ENCODE results near the gene CLEC20A.

Gene CLEC20A

DNA sequence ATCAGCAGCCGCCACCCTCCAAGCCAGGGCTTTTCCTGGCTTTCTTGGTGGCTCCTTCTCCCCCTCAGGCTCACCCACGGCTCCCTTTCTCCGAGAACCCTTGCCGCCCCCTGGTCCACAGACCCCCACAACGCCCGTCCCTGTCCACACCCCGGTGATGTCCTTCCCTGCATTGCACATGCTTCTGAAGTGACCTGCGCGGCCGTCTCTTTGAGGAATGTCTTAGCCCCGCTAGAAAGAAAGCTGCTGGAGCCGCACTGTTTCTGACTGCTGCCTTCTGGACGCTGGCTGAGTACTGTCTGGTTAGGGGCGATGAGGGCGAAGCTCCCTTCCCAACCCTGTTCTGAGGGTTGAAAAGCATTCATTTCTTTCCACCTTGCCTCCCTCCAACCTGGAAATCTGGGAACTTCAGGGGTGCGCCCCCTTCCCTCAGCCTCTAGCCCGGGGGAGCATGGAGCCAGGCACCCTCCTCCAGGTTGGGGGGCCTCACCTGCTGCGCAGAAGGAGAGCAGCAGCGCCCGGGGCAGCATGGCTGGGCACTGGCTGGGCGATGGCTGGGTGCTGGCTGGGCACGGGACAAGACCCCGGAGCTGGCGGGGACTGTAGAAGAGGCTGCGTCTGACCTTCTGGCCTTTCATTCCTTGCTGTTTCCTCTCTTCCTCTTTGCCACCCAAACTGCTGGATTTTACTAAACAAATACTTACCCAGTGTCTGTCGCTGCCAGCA, at the start of gene CLEC20A:
Gene CLEC20A (minus strand): TSS at position 555 of the 726 bp plus-strand sequence. CDS start 25 bp downstream, at position 530.
- no peaks in the 10 kb centered on the region for H3K9me3 ChIP-seq
- H3K4me1 ChIP-seq, result no peaks in the 10 kb centered on the region
- H3K36me3 ChIP-seq, result no peaks in the 10 kb centered on the region
- TF ChIP-seq, protein P1, sequence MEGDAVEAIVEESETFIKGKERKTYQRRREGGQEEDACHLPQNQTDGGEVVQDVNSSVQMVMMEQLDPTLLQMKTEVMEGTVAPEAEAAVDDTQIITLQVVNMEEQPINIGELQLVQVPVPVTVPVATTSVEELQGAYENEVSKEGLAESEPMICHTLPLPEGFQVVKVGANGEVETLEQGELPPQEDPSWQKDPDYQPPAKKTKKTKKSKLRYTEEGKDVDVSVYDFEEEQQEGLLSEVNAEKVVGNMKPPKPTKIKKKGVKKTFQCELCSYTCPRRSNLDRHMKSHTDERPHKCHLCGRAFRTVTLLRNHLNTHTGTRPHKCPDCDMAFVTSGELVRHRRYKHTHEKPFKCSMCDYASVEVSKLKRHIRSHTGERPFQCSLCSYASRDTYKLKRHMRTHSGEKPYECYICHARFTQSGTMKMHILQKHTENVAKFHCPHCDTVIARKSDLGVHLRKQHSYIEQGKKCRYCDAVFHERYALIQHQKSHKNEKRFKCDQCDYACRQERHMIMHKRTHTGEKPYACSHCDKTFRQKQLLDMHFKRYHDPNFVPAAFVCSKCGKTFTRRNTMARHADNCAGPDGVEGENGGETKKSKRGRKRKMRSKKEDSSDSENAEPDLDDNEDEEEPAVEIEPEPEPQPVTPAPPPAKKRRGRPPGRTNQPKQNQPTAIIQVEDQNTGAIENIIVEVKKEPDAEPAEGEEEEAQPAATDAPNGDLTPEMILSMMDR (IDR thresholded peaks at IDR 0.05), result no peak
- intact Hi-C loops (cut with DNase I; ENCODE audit: low total_unique reads), result no loop called here
- H3K4me3 ChIP-seq, result no peak within 1 kb of the TSS
- H3K27me3 ChIP-seq, result no peaks in the 10 kb centered on the region
- DNase-seq, result no peak
- H3K27ac ChIP-seq, result no peak within 1 kb of the TSS

DNA sequence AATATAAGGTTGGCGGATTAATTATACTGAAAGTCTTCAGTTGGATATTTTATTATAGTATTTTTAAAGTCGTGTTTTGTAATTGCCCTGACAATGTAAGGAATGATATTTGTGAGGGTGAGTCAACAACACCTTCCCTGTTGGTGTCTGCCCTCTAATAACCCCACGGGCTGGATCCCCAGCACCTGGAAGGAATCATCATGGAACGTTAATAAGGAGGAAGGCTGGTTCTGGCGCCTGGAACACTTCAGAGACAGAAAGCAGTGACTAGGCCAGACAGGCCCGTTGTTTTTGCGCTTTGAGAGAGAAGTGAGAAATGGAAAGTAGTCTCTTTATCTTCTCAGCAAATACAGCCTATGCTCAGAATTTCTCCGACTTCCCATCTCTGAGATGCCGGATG, 47.8 kb upstream of the CLEC20A start:
- H3K9me3 ChIP-seq, result no peaks in the 10 kb centered on the region
- intact Hi-C loops (cut with DNase I; ENCODE audit: low total_unique reads), result loop anchor here (5.0 kb wide), 1 partner anchor 458 kb away; no protein-coding TSS in a partner anchor
- peaks cover 0 to 14% (median 6%) of the 10 kb centered on the region in 4 donors for H3K4me1 ChIP-seq
- H3K36me3 ChIP-seq, result peaks cover 0 to 4% (median 0%) of the 10 kb centered on the region in 3 donors
- TF ChIP-seq, protein P1 (IDR thresholded peaks at IDR 0.05), result no peak
- DNase-seq, result peak in 1 of 2 donors; percentile 28
- no peaks in the 10 kb centered on the region for H3K27me3 ChIP-seq
- H3K4me3 ChIP-seq, result no peak overlapping the region
- no peak overlapping the region for H3K27ac ChIP-seq

DNA sequence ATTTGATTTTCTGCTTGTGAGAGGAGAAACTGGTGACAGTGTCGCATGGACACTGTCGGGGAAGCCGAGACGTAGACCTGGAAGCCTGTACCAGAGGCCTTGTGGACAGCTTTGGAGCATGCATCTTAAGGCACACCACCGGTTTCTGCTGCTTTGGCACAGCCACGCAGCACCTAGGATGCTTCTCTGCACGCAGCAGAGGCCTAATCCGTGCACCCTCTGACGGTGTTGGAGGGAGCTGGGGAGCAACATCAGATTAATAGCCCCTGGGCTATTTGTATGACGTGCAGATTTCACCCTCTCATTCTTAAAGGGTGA, 46.5 kb upstream of the CLEC20A start:
- Histone ChIP-seq H3K27ac (peak overlapping the region; percentile 55 to 58), H3K36me3 (peaks cover 0 to 4% (median 0%) of the 10 kb centered on the region in 3 donors), H3K4me3 (peak overlapping the region; percentile 61 to 67), H3K9me3 (no peaks in the 10 kb centered on the region), H3K27me3 (no peaks in the 10 kb centered on the region), H3K4me1 (peaks cover 0 to 14% (median 6%) of the 10 kb centered on the region in 4 donors)
- TF ChIP-seq, protein P1 (IDR thresholded peaks at IDR 0.05), result no peak
- no peak for DNase-seq
- intact Hi-C loops (cut with DNase I; ENCODE audit: low total_unique reads), result loop anchor here (2.0 to 5.0 kb wide), 2 partner anchors 210 to 459 kb away; no protein-coding TSS in a partner anchor

DNA sequence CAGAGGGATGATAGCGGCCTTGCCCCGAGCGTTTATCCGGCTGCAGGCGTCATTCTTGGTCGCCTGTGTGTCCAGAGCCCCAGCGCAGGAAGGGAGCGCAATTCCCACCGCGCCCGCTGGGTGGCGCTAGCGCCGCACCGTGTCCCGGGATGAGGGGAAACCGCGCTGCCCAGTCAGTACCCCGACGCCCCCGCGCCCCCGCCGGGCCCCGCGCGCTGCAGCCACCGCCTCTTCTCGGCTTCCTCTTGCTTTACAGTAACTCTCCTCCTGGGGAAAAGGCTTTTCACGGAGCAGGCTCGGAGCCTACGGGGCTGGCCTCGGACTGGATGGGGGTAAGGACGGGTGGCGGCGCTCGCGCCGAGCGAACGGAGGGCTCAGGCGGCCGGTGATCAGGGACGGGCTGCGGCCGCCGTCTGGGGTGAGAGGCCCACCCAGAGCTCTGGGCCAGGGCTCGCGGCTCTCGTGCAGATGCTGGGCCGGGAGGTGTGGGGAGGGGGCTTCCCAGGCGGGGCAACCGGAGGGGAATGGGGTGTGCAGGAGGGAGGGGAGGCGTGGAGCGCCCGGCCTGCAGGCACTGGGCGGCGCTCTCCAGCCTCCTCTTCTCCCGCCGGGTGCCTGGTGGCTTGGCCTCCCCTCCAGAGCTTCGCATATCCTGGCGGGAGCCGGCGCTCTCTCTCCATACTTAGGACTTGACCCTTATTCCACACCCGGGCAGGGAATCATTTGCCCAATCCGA, 46.0 kb upstream of the CLEC20A start:
- peak overlapping the region; percentile 55 to 58 for H3K27ac ChIP-seq
- H3K4me3 ChIP-seq, result peak overlapping the region; percentile 61 to 67
- no peaks in the 10 kb centered on the region for H3K9me3 ChIP-seq
- peaks cover 0 to 14% (median 6%) of the 10 kb centered on the region in 4 donors for H3K4me1 ChIP-seq
- H3K36me3 ChIP-seq, result no peaks in the 10 kb centered on the region
- TF ChIP-seq, protein P1 (IDR thresholded peaks at IDR 0.05), result peak; percentile 95 to 99
- intact Hi-C loops (cut with DNase I; ENCODE audit: low total_unique reads), result loop anchor here (2.0 to 5.0 kb wide), 2 partner anchors 210 to 460 kb away; no protein-coding TSS in a partner anchor
- peak; percentile 84 to 91 for DNase-seq
- H3K27me3 ChIP-seq, result no peaks in the 10 kb centered on the region

DNA sequence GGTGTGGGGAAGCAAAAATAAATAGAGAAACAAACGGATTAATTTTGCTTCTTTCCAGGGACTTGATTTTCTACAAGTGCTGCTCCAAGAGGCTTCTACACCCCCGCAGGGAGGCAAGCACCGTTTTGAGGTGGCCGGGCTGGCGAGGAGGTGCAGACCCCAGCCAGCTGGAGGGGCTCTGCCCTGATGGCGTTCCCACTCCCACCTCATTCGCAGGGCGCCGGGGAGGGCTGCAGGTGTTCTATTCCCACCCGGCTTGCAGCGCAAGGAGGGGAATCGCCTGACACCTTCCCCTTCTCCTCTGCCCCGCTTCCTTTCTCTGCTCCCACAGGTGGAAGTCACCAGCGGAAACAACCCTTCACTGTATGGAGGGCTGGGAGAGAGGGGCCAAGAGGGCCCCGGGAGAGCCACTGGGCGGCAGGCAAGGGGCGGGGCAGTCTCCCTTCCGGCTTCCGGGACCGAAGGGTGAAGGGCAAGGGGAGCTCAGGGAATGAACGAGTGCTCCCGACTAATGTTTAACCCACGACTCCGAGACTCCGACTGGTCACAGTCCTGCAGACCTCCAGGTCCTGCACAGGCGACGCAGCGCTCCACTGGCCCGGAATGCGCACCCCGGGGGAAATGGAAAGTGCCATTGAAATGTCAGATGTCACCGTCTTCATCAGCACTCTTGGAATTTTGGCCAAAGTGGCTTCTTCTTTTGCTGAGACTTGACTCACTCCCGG, 45.2 kb upstream of the CLEC20A start:
- DNase-seq, result peak in 1 of 2 donors; percentile 62
- Histone ChIP-seq H3K27me3 (no peaks in the 10 kb centered on the region), H3K4me3 (peak overlapping the region; percentile 61 to 67), H3K36me3 (no peaks in the 10 kb centered on the region), H3K4me1 (peaks cover 0 to 14% (median 6%) of the 10 kb centered on the region in 4 donors), H3K9me3 (no peaks in the 10 kb centered on the region), H3K27ac (peak overlapping the region; percentile 55 to 58)
- intact Hi-C loops (cut with DNase I; ENCODE audit: low total_unique reads), result loop anchor here (2.0 to 5.0 kb wide), 2 partner anchors 211 to 460 kb away; no protein-coding TSS in a partner anchor
- TF ChIP-seq, protein P1 (IDR thresholded peaks at IDR 0.05), result no peak

Measured in tibial artery (tissue), 4 donors.